ENCODE results near the gene SYK. TPM values are rescaled to one million over a fixed set of nuclear protein-coding genes. Genes with fewer than 3 reads are reported as not detected.

The SYK gene
- total RNA-seq, 1 donor from 2014 or later: 0.41 TPM

GRCh38 chr9:90942555-90942954, 140.9 kb downstream of the SYK start:
- peak; percentile 74 for DNase-seq (ENCODE audit: low read depth)
- Mint-ChIP-seq H3K27ac (ENCODE audit: unreplicated experiment) (no peak overlapping the region), H3K9me3 (ENCODE audit: unreplicated experiment) (peaks cover 18% of the 10 kb centered on the region)

DNA sequence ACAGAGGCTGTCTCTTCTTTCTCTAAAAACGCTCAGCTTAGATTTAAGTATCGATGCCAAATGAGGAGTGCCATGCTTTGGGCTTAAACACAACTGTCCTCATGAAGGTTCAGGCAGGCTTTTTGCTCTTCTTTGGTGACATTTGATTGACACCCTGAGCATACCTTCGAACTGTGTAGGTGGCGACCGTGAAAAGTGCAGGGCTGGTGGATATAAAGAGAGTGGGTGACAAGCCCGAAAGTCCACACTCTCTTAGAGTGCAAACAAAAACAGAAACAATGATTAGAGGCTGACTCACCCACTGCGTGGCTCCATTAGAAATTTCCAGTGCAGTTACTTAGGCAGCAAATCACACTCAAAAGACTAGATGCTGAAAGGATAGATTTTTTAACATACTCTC, 141.7 kb downstream of the SYK start:
- H3K27me3 Mint-ChIP-seq (ENCODE audit: low read depth, unreplicated experiment): peaks cover 18% of the 10 kb centered on the region
- Histone ChIP-seq H4K20me1 (ENCODE audit: insufficient read depth, low read length) (no peaks in the 10 kb centered on the region), H3K27ac (ENCODE audit: low read depth, low read length) (no peak overlapping the region), H3K27me3 (ENCODE audit: insufficient read depth, low read length) (no peaks in the 10 kb centered on the region), H3K4me1 (ENCODE audit: insufficient read depth, low read length) (peaks cover 7% of the 10 kb centered on the region), H3K9me3 (ENCODE audit: insufficient read depth, low read depth, low read length) (peaks cover 5% of the 10 kb centered on the region), H2AFZ (ENCODE audit: low read depth, low read length) (no peak overlapping the region), H3K4me2 (ENCODE audit: low read length) (peak overlapping the region; percentile 58), H3K79me2 (ENCODE audit: insufficient read depth, low read length) (no peaks in the 10 kb centered on the region), H3K4me3 (ENCODE audit: insufficient read depth, low read depth, low read length) (no peak overlapping the region), H3K36me3 (ENCODE audit: insufficient read depth, low read length) (no peaks in the 10 kb centered on the region), H3K9ac (ENCODE audit: low read length) (peak overlapping the region; percentile 21)
- H3K27ac Mint-ChIP-seq (ENCODE audit: unreplicated experiment): no peak overlapping the region
- peaks cover 9% of the 10 kb centered on the region for H3K4me1 Mint-ChIP-seq (ENCODE audit: low read depth, unreplicated experiment)
- no peaks in the 10 kb centered on the region for H3K36me3 Mint-ChIP-seq (ENCODE audit: low read depth, unreplicated experiment)
- H3K9me3 Mint-ChIP-seq (ENCODE audit: unreplicated experiment): peaks cover 18% of the 10 kb centered on the region
- DNase-seq (ENCODE audit: low read depth) (no peak), FAIRE-seq (no peak)
- H3K4me3 Mint-ChIP-seq (ENCODE audit: unreplicated experiment): no peak overlapping the region
- TF ChIP-seq EZH2 (IDR thresholded peaks at IDR 0.05; ENCODE audit: insufficient read depth, low read length): no peak
- TF ChIP-seq, protein P1, sequence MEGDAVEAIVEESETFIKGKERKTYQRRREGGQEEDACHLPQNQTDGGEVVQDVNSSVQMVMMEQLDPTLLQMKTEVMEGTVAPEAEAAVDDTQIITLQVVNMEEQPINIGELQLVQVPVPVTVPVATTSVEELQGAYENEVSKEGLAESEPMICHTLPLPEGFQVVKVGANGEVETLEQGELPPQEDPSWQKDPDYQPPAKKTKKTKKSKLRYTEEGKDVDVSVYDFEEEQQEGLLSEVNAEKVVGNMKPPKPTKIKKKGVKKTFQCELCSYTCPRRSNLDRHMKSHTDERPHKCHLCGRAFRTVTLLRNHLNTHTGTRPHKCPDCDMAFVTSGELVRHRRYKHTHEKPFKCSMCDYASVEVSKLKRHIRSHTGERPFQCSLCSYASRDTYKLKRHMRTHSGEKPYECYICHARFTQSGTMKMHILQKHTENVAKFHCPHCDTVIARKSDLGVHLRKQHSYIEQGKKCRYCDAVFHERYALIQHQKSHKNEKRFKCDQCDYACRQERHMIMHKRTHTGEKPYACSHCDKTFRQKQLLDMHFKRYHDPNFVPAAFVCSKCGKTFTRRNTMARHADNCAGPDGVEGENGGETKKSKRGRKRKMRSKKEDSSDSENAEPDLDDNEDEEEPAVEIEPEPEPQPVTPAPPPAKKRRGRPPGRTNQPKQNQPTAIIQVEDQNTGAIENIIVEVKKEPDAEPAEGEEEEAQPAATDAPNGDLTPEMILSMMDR (IDR thresholded peaks at IDR 0.05; ENCODE audit: insufficient read depth, low read depth, low read length): no peak

More at GRCh38 chr9:90942555-90942954, 140.9 kb downstream of the SYK start:
- Histone ChIP-seq H4K20me1 (ENCODE audit: insufficient read depth, low read length) (no peaks in the 10 kb centered on the region), H3K9me3 (ENCODE audit: insufficient read depth, low read depth, low read length) (peaks cover 5% of the 10 kb centered on the region), H3K4me3 (ENCODE audit: insufficient read depth, low read depth, low read length) (no peak overlapping the region), H3K9ac (ENCODE audit: low read length) (peak overlapping the region; percentile 24), H3K4me2 (ENCODE audit: low read length) (peak overlapping the region; percentile 58), H3K79me2 (ENCODE audit: insufficient read depth, low read length) (no peaks in the 10 kb centered on the region), H3K27ac (ENCODE audit: low read depth, low read length) (no peak overlapping the region), H2AFZ (ENCODE audit: low read depth, low read length) (no peak overlapping the region), H3K4me1 (ENCODE audit: insufficient read depth, low read length) (peaks cover 7% of the 10 kb centered on the region), H3K27me3 (ENCODE audit: insufficient read depth, low read length) (peaks cover 5% of the 10 kb centered on the region), H3K36me3 (ENCODE audit: insufficient read depth, low read length) (no peaks in the 10 kb centered on the region)
- TF ChIP-seq EZH2 (IDR thresholded peaks at IDR 0.05; ENCODE audit: insufficient read depth, low read length): no peak
- TF ChIP-seq, protein P1 (IDR thresholded peaks at IDR 0.05; ENCODE audit: insufficient read depth, low read depth, low read length): no peak
- FAIRE-seq: no peak
- H3K27me3 Mint-ChIP-seq (ENCODE audit: low read depth, unreplicated experiment): peaks cover 17% of the 10 kb centered on the region
- peaks cover 9% of the 10 kb centered on the region for H3K4me1 Mint-ChIP-seq (ENCODE audit: low read depth, unreplicated experiment)
- H3K4me3 Mint-ChIP-seq (ENCODE audit: unreplicated experiment): no peak overlapping the region
- no peaks in the 10 kb centered on the region for H3K36me3 Mint-ChIP-seq (ENCODE audit: low read depth, unreplicated experiment)

DNA sequence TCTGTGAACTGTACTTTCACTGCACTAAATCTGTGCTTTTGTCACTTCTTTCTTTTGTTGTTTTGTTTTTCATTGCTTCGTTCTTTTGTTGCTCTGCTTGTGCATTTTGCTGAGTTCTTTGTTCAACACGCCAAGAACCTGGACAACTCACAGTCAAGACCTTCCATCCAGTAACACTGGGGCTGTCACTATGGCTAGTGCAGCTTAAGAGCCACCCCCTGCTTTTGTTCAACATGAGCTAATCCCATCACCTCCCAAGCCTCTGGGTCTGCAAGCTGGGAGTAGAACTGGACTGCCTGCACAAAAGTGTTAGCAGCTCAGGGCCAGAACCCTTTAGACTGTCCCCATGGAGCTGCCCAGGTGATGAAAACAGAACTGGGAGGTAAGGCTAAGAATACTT, 143.7 kb downstream of the SYK start:
- no peak overlapping the region for H2AFZ ChIP-seq (ENCODE audit: low read depth, low read length)
- H3K4me3 Mint-ChIP-seq (ENCODE audit: unreplicated experiment): no peak overlapping the region
- H3K27me3 ChIP-seq (ENCODE audit: insufficient read depth, low read length): peaks cover 4% of the 10 kb centered on the region
- no peak overlapping the region for H3K9ac ChIP-seq (ENCODE audit: low read length)
- H3K27ac Mint-ChIP-seq (ENCODE audit: unreplicated experiment): no peak overlapping the region
- no peak overlapping the region for H3K4me2 ChIP-seq (ENCODE audit: low read length)
- H3K36me3 ChIP-seq (ENCODE audit: insufficient read depth, low read length): no peaks in the 10 kb centered on the region
- peaks cover 7% of the 10 kb centered on the region for H3K4me1 ChIP-seq (ENCODE audit: insufficient read depth, low read length)
- H3K9me3 Mint-ChIP-seq (ENCODE audit: unreplicated experiment): peaks cover 11% of the 10 kb centered on the region
- peaks cover 4% of the 10 kb centered on the region for H3K9me3 ChIP-seq (ENCODE audit: insufficient read depth, low read depth, low read length)
- H3K27me3 Mint-ChIP-seq (ENCODE audit: low read depth, unreplicated experiment): peaks cover 10% of the 10 kb centered on the region
- no peaks in the 10 kb centered on the region for H3K79me2 ChIP-seq (ENCODE audit: insufficient read depth, low read length)
- DNase-seq (ENCODE audit: low read depth) (no peak), FAIRE-seq (no peak)
- H3K4me1 Mint-ChIP-seq (ENCODE audit: low read depth, unreplicated experiment): peaks cover 9% of the 10 kb centered on the region
- H4K20me1 ChIP-seq (ENCODE audit: insufficient read depth, low read length): no peaks in the 10 kb centered on the region
- no peaks in the 10 kb centered on the region for H3K36me3 Mint-ChIP-seq (ENCODE audit: low read depth, unreplicated experiment)
- TF ChIP-seq, protein P1 (IDR thresholded peaks at IDR 0.05; ENCODE audit: insufficient read depth, low read depth, low read length): no peak
- TF ChIP-seq EZH2 (IDR thresholded peaks at IDR 0.05; ENCODE audit: insufficient read depth, low read length): no peak
- H3K27ac ChIP-seq (ENCODE audit: low read depth, low read length): no peak overlapping the region
- H3K4me3 ChIP-seq (ENCODE audit: insufficient read depth, low read depth, low read length): no peak overlapping the region
